Neutrophil (primary cell): ENCODE data around the gene UST.

Experiments
- H3K27ac ChIP-seq: fragments of 200-600 bp; sonication (generic); 2 replicates; pipeline ENCODE4 v1.5.1; 2016; ENCODE audit warnings: mild to moderate bottlenecking, moderate library complexity
- H3K27me3 ChIP-seq: fragments of 200-600 bp; sonication (generic); 2 replicates; pipeline ENCODE4 v1.6.0; 2016; ENCODE audit warnings: mild to moderate bottlenecking
- H3K36me3 ChIP-seq: fragments of 200-600 bp; sonication (generic); 2 replicates; pipeline ENCODE4 v1.5.1; 2017
- H3K4me1 ChIP-seq, 2 experiments: fragments of 200-600 bp in 1 of 2; sonication (generic) in 1 of 2; 1 replicate in 1 of 2; 2 replicates in 1 of 2; pipeline versions ENCODE4 v1.5.1 to v1.6.1; 2013 to 2016; ENCODE audit warnings: low read depth in 1 of 2, low read length in 1 of 2, mild to moderate bottlenecking in 1 of 2, moderate library complexity in 1 of 2; ENCODE audit not compliant: control insufficient read depth in 1 of 2, insufficient read depth in 1 of 2
- H3K4me3 ChIP-seq, 2 experiments: fragments of 200-600 bp in 1 of 2; sonication (generic) in 1 of 2; 1 replicate in 1 of 2; 2 replicates in 1 of 2; pipeline ENCODE4 v1.5.1; 2013 to 2016; ENCODE audit warnings: low read depth in 1 of 2, low read length in 1 of 2, mild to moderate bottlenecking in 1 of 2, moderate library complexity in 1 of 2
- H3K9me3 ChIP-seq: fragments of 200-600 bp; sonication (generic); 2 replicates; pipeline ENCODE4 v1.5.1; 2016
- CTCF ChIP-seq: fragments of 200-600 bp; sonication (generic); IDR thresholded peaks from 2 replicates; pipeline ENCODE4 v1.5.1; 2016; ENCODE audit warnings: antibody characterized with exemption

The UST gene

DNA sequence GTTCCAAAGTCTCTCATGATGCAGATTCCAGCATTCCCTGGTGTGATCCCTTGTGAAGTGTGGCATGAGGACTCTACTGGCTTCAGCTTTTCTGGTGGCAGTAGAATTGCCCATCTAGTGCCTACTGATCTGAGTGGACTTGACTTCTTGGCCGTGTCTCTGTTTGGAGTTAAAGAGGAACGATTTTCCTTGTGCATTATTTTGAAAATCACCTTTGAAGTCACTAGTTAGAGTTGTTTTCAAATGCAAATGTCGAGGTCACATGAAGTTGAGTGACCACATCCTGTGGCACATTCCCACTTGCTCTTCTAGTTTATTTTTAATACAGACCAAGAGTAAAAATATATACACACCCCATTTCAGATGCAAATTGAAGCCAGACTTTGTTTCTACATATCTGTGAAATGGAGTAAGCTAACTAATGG, 300.0 kb downstream of the UST start:
- Histone ChIP-seq H3K4me1 (no peaks in the 10 kb centered on the region), H3K36me3 (no peaks in the 10 kb centered on the region), H3K9me3 (no peaks in the 10 kb centered on the region), H3K27ac (no peak overlapping the region), H3K27me3 (no peaks in the 10 kb centered on the region), H3K4me3 (no peak overlapping the region)
- TF ChIP-seq CTCF: no peak

DNA sequence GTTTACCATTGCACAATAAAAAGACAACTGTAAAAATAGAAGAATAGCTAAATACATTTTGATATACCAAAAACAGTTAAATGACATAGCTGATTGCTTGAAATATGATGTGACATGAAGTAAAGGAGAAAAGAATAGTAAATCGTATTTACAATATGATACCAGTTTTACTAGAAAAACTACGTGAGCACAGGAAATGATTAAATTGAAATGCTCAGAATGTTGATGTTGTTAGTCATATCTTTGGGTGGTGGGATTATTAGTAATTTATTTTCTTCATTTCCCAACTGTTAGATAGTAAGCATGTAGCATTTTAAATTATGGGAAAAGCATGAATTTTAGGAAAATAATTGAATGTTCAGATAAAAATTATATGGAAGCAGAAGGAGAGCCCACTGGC, 302.4 kb downstream of the UST start:
- TF ChIP-seq CTCF: no peak
- no peaks in the 10 kb centered on the region for H3K4me1 ChIP-seq
- H3K36me3 ChIP-seq: no peaks in the 10 kb centered on the region
- H3K27me3 ChIP-seq: no peaks in the 10 kb centered on the region
- no peak overlapping the region for H3K4me3 ChIP-seq
- H3K9me3 ChIP-seq: no peaks in the 10 kb centered on the region
- no peak overlapping the region for H3K27ac ChIP-seq

DNA sequence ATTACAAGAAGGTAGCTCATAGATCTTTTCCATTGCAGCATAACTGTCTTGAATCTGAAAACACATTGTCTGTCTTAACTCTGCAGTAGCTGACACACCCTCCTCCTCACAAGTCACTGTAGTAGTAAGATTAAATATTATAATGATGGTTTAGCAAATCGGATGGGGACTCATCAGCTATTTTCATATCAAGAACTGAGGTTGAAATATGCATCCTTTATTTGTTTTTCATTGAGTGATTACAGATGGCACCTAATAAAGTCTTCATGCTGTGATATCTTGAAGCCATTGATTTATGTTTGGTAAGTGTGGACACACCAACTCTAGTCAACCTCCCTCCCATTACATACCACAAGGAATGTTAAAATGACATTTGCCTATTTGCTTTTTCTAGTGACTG, 303.3 kb downstream of the UST start:
- no peaks in the 10 kb centered on the region for H3K9me3 ChIP-seq
- H3K27me3 ChIP-seq: no peaks in the 10 kb centered on the region
- H3K4me1 ChIP-seq: no peaks in the 10 kb centered on the region
- no peak overlapping the region for H3K4me3 ChIP-seq
- H3K36me3 ChIP-seq: no peaks in the 10 kb centered on the region
- TF ChIP-seq CTCF: no peak
- no peak overlapping the region for H3K27ac ChIP-seq

GRCh38 chr6:149052350-149053106, 305.7 kb downstream of the UST start:
- Histone ChIP-seq H3K4me3 (no peak overlapping the region), H3K9me3 (no peaks in the 10 kb centered on the region), H3K27me3 (no peaks in the 10 kb centered on the region), H3K36me3 (no peaks in the 10 kb centered on the region), H3K27ac (no peak overlapping the region), H3K4me1 (no peaks in the 10 kb centered on the region)
- no peak for TF ChIP-seq CTCF

DNA sequence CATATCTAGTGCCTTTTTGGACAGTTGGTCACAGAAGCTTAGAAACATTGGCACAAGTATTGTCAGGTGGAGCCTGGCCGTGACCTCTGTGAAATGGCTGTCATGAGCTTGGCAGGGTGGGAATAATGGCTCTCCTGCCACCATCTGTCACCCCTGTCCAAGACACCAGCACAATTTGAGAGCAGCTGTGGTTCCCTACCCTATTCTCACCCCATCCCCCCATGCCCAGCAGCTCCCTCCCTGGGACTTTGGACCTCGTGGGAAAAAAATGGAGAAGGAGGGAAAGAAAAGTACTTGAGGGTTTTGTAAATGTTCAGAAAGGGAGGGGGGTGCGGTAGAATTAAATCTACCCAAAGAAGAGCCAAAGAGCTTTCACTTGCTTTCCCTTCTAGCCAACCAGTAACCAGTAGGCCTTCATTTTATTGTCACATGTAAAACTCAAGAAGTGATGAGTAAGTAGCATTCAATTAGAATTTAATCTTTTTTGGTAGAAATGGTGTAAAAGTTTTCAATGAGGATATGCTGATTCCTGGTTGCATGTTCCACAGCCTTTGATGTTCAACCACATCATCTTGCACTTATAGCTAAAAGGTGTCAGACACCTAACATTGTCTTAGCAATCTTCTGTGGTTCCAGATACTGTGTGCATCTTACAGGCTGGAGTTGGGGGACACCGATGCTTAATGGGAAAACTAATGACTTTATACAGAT, 307.2 kb downstream of the UST start:
- no peaks in the 10 kb centered on the region for H3K9me3 ChIP-seq
- H3K36me3 ChIP-seq: no peaks in the 10 kb centered on the region
- no peak overlapping the region for H3K27ac ChIP-seq
- no peak for TF ChIP-seq CTCF
- no peak overlapping the region for H3K4me3 ChIP-seq
- H3K4me1 ChIP-seq: no peaks in the 10 kb centered on the region
- H3K27me3 ChIP-seq: peaks cover 6% of the 10 kb centered on the region
